NB4 (cell line): Measurements from ENCODE around the gene EMC7.

ENCODE experiments used
- CTCF ChIP-seq: IDR thresholded peaks from one replicate; pipeline ENCODE4 v1.5.1; 2012; ENCODE audit warnings: low read depth, low read length
- MYC ChIP-seq: IDR thresholded peaks from 2 replicates; pipeline ENCODE4 v1.6.1; 2011; ENCODE audit warnings: low read depth, low read length
- POLR2A ChIP-seq: IDR thresholded peaks from 2 replicates; pipeline ENCODE4 v1.6.1; 2011; ENCODE audit warnings: mild to moderate bottlenecking; ENCODE audit not compliant: insufficient read length; ENCODE audit errors: extremely low read depth

- no peak for TF ChIP-seq CTCF
- no peak for TF ChIP-seq POLR2A
- TF ChIP-seq MYC: no peak
Observed at GRCh38 chr15:34107315-34107714, 5.7 kb upstream of the EMC7 start.
